HG02840 (cell line): Measurements from ENCODE around the gene MEGF9.

Experiments
- ATAC-seq: cut with Tn5 transposase; IDR thresholded peaks from one replicate; pipeline ENCODE4 v1.9.1; 2021; ENCODE audit warnings: mild to moderate bottlenecking, moderate library complexity, moderate number of reproducible peaks; ENCODE audit not compliant: unreplicated experiment, low FRiP score

Gene MEGF9

GRCh38 chr9:120708526-120709224 lies 5.6 kb downstream of the MEGF9 start:
- ATAC-seq: no peak

DNA sequence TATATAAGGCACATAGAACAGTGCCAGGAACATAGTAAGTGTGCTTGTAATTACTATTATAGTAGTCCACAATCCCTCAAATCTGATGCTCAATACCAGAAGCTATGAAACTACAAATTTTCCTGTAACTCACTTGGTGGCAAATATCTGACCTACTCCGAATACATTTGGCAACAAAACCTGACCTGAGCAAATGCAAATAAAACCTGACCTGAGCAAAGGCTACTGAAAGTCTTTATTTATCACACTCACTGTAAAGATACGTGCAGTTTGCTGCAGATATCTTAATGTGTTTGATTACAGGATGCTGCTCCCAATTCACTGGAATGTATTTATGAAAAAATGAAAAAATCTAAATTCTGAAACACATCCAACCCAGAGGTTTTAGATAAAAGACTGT lies 7.1 kb downstream of the MEGF9 start:
- no peak for ATAC-seq

GRCh38 chr9:120705174-120705573 lies 9.1 kb downstream of the MEGF9 start:
- ATAC-seq: no peak

- no peak for ATAC-seq
Measured at GRCh38 chr9:120702075-120702474, 12.2 kb downstream of the MEGF9 start.

DNA sequence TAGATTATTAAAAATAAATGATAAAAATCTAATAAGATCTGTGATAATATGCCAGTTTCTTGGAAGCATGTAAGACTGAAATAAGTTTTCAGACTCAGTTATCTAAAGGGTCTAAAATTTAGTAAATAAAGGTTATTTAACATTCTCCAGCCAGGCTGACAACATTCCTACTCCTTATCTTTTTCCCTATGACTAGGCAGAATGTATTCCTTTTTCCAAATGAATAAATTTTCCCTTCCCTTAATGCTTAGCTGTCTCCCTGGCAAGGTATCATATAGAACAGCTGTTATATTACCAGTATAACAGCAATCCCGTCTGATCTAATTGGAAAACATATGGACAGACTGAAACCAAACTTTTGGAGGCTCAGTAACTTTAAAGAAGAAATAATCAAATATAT lies 13.0 kb downstream of the MEGF9 start:
- ATAC-seq: no peak

DNA sequence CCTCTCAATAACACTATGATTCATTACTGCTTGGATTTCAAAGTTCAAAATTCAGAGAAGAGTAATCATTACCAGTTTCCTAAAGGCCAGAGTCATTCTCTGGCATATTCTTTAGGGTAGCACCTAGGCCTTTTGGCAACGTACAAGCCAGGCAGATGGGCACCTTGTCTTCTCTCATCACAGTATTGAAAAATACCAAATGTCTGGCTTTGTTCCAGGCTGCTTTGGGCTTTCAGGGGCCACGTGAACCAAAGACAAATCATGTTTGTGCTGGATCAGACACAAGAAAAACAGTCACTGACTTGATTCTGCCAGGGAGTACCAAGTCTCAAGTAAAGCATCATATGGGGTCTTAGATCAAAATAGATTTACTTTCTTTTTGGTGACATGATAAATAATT lies 15.5 kb downstream of the MEGF9 start:
- ATAC-seq: no peak

DNA sequence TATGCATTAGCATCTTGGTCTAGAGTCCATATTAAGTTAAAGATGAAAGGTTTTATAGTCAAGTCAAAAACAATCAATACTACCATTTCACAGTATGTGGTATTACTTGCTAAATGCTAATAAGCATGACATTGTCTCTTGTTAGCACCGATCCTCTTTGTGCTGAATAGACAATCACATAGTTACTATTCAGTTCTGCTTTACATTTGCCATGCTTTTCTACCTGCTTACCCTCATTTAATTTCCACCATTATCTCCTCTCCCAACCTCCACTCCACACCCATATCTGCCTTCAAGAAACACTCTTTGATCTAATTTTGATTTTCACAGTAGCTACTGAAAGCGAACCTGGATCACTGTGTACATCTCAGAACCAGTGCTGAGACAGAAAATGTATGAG lies 16.8 kb downstream of the MEGF9 start:
- no peak for ATAC-seq

DNA sequence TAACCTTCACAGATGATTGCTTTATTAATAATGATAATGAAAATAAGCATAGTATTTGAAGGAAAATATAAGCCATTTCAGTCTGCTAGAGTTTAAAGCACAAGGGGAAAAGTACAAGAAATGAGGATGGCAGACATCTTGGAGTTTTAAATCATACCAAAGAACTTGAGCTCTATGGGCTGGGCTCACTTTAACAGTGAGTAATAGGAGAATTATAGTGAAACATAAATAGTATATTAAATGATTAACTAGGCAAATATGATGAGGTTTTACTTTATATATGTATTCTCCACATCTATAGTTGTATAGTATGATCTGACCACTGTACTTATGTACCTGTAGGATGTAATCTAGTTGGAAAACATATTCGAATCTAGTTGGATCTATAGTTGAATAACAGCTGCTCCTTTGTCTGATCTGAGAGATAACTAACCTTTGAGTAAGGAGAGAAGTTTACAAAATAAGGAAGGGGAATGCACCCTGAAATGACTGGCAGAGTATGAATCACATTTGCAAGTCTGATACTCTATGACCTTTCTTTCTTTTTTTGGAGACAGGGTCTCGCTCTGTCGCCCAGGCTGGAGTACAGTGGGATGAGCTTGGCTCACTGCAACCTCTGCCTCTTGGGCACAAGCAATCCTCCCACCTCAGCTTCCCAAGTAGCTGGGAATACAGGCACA lies 17.6 kb downstream of the MEGF9 start:
- ATAC-seq: no peak

DNA sequence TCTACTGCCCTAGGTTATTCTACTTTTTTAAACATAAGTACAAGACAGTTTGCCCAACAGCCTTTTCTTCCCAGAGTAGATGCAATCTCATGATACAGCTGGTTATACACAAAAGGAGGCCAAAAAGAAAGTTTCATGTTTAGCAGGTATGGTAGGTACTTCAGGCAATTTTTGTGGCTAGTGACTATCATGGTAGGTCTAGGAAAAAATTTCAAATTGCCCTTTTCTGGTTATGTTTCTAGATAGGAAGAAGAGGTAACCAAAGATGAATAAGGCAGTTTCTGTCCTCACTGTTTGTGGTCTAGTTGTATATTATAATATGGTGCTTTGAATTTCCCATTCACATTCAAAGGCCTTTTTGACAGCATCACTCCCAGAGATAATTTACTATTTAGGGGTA lies 19.7 kb downstream of the MEGF9 start:
- ATAC-seq: no peak

DNA sequence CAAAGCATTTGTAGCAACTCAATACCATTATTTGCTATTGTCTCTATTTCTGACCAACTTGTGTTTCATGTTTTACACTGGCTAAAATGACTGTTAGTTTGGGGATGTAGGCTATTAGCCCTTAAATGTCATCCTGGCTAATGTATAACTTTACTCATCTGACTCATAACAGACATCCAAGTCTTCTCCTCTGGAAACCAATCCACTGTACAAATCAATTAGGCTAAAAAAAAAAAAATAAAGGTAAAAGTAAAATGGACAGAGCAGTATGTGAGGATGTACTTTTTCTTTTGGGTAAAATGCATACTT lies 20.6 kb downstream of the MEGF9 start:
- peak; percentile 56 for ATAC-seq

GRCh38 chr9:120692901-120693699 lies 21.2 kb downstream of the MEGF9 start:
- no peak for ATAC-seq

DNA sequence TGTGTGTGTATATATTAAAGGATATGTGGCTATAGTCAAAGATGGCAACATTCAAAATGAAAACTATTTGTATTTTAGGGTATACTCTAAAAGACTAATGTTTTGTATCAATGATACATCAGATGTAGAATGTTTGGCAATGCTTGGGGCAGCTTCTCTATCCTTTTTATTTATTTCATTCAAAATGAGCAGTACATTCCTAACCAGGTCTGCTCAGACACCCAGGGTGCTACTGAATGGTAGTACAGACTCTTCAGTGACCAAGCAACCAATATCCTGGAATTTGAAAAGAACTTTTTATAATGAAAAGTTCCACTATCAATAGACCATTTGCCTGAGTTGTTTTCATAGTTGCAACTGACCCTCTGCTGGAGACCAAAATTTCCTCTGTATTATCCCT lies 23.9 kb downstream of the MEGF9 start:
- ATAC-seq: no peak

GRCh38 chr9:120689860-120690259 lies 24.4 kb downstream of the MEGF9 start:
- no peak for ATAC-seq

DNA sequence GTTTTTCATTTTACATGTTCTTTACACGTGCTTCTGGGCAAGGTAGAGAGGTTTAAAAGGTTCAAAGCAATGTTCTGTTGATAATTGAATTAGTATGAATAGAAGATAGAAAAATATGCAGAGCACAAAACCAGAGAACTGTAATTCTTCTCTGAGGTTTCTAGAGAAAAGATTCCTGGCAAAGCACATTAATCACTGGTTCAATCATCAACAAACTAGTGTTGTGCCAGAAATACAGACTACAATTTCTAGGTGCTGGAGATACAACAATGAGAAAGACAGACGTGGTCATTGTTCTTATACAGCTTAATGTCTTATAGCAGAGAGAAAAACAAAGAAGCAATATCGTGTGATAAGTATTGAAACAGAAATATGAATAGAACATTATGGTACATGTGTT lies 25.5 kb downstream of the MEGF9 start:
- no peak for ATAC-seq

GRCh38 chr9:120683150-120683549 lies 31.1 kb downstream of the MEGF9 start:
- no peak for ATAC-seq

DNA sequence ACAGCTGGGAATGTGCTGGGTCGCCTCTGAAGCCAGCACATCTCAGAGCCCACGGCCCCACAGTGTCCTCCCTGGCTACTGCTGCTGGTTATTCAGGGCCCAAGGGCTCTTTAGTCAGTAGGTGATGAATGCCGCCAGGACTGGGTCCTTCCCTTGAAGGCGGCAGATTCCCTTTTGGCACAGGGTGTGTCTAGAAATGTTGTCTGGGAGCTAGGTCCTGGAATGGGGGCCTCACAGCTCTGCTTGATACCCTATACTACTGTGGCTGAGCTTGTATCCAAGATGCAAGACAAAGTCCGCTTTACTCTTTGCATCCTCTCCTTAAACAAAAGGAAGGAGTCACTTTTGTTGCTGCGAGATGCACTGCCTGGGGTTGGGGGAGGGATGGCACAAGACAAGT lies 33.1 kb downstream of the MEGF9 start:
- no peak for ATAC-seq

DNA sequence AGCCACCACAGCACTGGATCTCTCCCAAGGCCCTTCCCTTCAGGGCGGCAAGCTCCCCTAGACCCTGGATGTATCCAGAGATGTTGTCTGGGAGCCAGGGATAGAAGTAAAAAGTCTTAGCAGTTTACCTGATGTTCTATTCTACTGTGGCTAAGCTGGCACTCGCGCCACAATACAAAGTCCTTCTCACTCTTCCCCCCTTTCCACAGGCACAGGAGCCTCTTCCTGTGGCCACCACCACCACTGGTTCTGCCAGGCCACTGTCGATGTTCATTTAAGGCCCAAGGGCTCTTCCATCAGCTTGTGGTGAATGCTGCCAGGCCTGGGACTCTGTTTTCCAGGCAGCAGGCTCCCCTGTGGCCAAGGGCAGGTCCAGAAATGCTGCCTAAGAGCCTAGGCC lies 33.7 kb downstream of the MEGF9 start:
- ATAC-seq: no peak

DNA sequence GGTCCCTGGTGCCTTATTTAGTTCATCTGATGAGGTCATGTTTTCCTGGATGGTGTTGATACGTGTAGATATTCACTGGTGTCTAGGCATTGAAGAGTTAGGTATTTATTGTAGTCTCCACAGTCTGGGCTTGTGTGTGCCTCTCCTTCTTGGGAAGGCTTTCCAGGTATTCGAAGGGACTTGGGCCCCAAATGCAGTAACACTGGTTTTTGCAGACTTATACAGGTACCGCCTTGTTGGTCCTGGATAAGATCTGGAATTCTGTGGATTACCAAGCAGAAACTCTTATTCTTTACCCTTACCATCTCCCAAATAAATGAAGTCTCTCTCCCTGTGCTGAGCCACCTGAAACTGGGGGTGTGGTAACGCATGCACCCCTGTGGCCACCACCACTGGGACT lies 34.1 kb downstream of the MEGF9 start:
- ATAC-seq: no peak

DNA sequence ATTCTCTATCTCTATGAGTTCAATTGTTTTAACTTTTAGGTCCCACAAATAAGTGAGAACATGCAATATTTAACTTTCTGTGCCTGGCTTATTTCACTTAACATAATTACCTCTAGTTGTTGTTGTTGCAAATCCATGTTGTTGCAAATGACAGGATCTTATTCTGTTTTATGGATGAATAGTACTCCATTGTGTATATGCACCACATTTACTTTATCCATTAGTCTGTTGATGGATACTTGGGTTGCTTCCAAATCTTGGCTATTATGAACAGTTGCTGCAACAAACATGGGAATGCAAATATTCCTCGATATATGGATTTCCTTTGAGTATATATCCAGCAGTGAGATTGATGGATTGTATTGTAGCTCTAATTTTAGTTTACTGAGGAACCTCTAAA lies 36.3 kb downstream of the MEGF9 start:
- ATAC-seq: no peak

GRCh38 chr9:120676767-120677402 lies 37.4 kb downstream of the MEGF9 start:
- no peak for ATAC-seq

GRCh38 chr9:120668399-120668798 lies 45.9 kb downstream of the MEGF9 start:
- ATAC-seq: no peak
